GM23338 (cell line): ENCODE data around the gene ZNF549. TPM values are rescaled to one million over a fixed set of nuclear protein-coding genes. Genes with fewer than 3 reads are reported as not detected.

Experiments used
- ATAC-seq: fragments of 200-7000 bp; cut with Tn5 transposase; 3 replicates; pipeline ENCODE4 v1.9.1; 2020
- DNase-seq: peaks from one replicate; pipeline ENCODE4 v3.0.0-alpha.2; 2015; ENCODE audit warnings: low spot score
- H2AFZ ChIP-seq: fragments of 200-600 bp; sonication (generic); 2 replicates; pipeline ENCODE4 v1.8.0; 2016; ENCODE audit warnings: antibody characterized with exemption, mild to moderate bottlenecking, moderate library complexity
- H3F3A ChIP-seq: fragments of 200-600 bp; sonication (generic); replicated peaks from 2 replicates; pipeline ENCODE4 v1.8.0; 2017; ENCODE audit warnings: antibody characterized with exemption, mixed run types, low read depth
- H3K27ac ChIP-seq: fragments of 200-600 bp; sonication (generic); 2 replicates; pipeline ENCODE4 v1.6.1; 2016; ENCODE audit warnings: low read depth
- H3K27me3 ChIP-seq: fragments of 200-600 bp; sonication (generic); 2 replicates; pipeline ENCODE4 v1.8.0; 2016; ENCODE audit warnings: mild to moderate bottlenecking, mixed run types, moderate library complexity; ENCODE audit not compliant: insufficient read depth
- H3K36me3 ChIP-seq: fragments of 200-600 bp; sonication (generic); 2 replicates; pipeline ENCODE4 v1.8.0; 2016; ENCODE audit warnings: mild to moderate bottlenecking; ENCODE audit not compliant: insufficient read depth
- H3K4me1 ChIP-seq: fragments of 200-600 bp; sonication (generic); 2 replicates; pipeline ENCODE4 v1.8.0; 2016; ENCODE audit warnings: mild to moderate bottlenecking, moderate library complexity; ENCODE audit not compliant: insufficient read depth
- H3K4me2 ChIP-seq: fragments of 200-600 bp; sonication (generic); 2 replicates; pipeline ENCODE4 v1.7.1; 2017; ENCODE audit warnings: mixed run types
- H3K4me3 ChIP-seq: fragments of 200-600 bp; sonication (generic); 2 replicates; pipeline ENCODE4 v1.6.1; 2016; ENCODE audit warnings: mixed run types
- H3K79me2 ChIP-seq: fragments of 200-600 bp; sonication (generic); replicated peaks from 2 replicates; pipeline ENCODE4 v1.8.0; 2017; ENCODE audit warnings: mild to moderate bottlenecking; ENCODE audit not compliant: insufficient read depth
- H3K9me2 ChIP-seq: fragments of 200-600 bp; sonication (generic); 2 replicates; pipeline ENCODE4 v1.8.0; 2017; ENCODE audit not compliant: insufficient read depth
- H4K20me1 ChIP-seq: fragments of 200-600 bp; sonication (generic); replicated peaks from 2 replicates; pipeline ENCODE4 v1.8.0; 2017; ENCODE audit warnings: mild to moderate bottlenecking; ENCODE audit not compliant: insufficient read depth
- H3K27ac Mint-ChIP-seq: 2 replicates; pipeline ENCODE4 v1.8.0; 2020; ENCODE audit warnings: inconsistent platforms, mild to moderate bottlenecking, moderate library complexity, mixed read lengths
- H3K27me3 Mint-ChIP-seq: 3 replicates; pipeline ENCODE4 v1.8.0; 2022; ENCODE audit warnings: low read depth, mild to moderate bottlenecking, moderate library complexity, mixed read lengths, inconsistent platforms; ENCODE audit not compliant: insufficient read depth, poor library complexity
- H3K36me3 Mint-ChIP-seq: 3 replicates; pipeline ENCODE4 v1.8.0; 2021; ENCODE audit warnings: low read depth, mild to moderate bottlenecking, inconsistent platforms, moderate library complexity, mixed read lengths
- H3K4me1 Mint-ChIP-seq: 3 replicates; pipeline ENCODE4 v1.8.0; 2020; ENCODE audit warnings: mild to moderate bottlenecking, inconsistent platforms, mixed read lengths
- H3K4me3 Mint-ChIP-seq: 3 replicates; pipeline ENCODE4 v1.8.0; 2021; ENCODE audit warnings: moderate library complexity, mild to moderate bottlenecking, inconsistent platforms, mixed read lengths
- H3K9me3 Mint-ChIP-seq: 3 replicates; pipeline ENCODE4 v1.8.0; 2020; ENCODE audit warnings: moderate library complexity, mild to moderate bottlenecking, inconsistent platforms, mixed read lengths
- CREB1 ChIP-seq: fragments of 250-450 bp; sonication (Bioruptor Pico); IDR thresholded peaks from 2 replicates; pipeline ENCODE4 v1.5.0; 2020; ENCODE audit warnings: low read depth, mild to moderate bottlenecking, moderate library complexity
- ETS1 ChIP-seq: IDR thresholded peaks from 2 replicates; pipeline ENCODE4 v1.6.1; 2016; ENCODE audit warnings: antibody characterized with exemption
- EZH2 ChIP-seq: fragments of 200-600 bp; sonication (generic); IDR thresholded peaks from one replicate; pipeline ENCODE4 v1.8.0; 2017; ENCODE audit warnings: antibody characterized with exemption, mild to moderate bottlenecking, low read depth; ENCODE audit not compliant: unreplicated experiment
- EZH2phosphoT487 ChIP-seq: fragments of 200-600 bp; sonication (generic); IDR thresholded peaks from one replicate; pipeline ENCODE4 v1.8.1; 2018; ENCODE audit warnings: antibody characterized with exemption; ENCODE audit not compliant: unreplicated experiment
- NANOG ChIP-seq: IDR thresholded peaks from 2 replicates; pipeline ENCODE4 v1.6.1; 2016; ENCODE audit warnings: antibody characterized with exemption, borderline replicate concordance
- POLR2AphosphoS5 ChIP-seq: IDR thresholded peaks from 2 replicates; pipeline ENCODE4 v1.6.1; 2016; ENCODE audit warnings: antibody characterized with exemption, low read depth
- REST ChIP-seq: IDR thresholded peaks from one replicate; pipeline ENCODE4 v1.6.1; 2018; ENCODE audit warnings: antibody characterized with exemption; ENCODE audit not compliant: unreplicated experiment
- ZNF114 ChIP-seq: fragments of 250-450 bp; sonication (Bioruptor Pico); IDR thresholded peaks from 2 replicates; pipeline ENCODE4 v1.5.0; 2020; ENCODE audit warnings: mild to moderate bottlenecking, moderate library complexity
- ZNF331 ChIP-seq: fragments of 250-450 bp; sonication (Bioruptor Pico); IDR thresholded peaks from 2 replicates; pipeline ENCODE4 v1.5.0; 2020; ENCODE audit warnings: low read depth, mild to moderate bottlenecking, moderate library complexity
- polyA plus RNA-seq: library from polyadenylated mRNA; unstranded; fragments of >200 nt; fragmentation: Nextera tagmentation; extraction: Ambion mirVana; gene quantifications from 2 replicates; pipeline ENCODE4 v1.2.1, GENCODE V29; 2016
- total RNA-seq: library from RNA; depleted of rRNA; stranded (reverse); fragments of >200 nt; shearing (Covaris generic); gene quantifications from 2 replicates; pipeline ENCODE4 v1.2.3, GENCODE V29; 2014

The ZNF549 gene
- total and polyA plus RNA-seq, 2 experiments from 2014 or later, result 4.3 to 11.6 TPM

- DNase-seq, result no peak
- Histone ChIP-seq H3K27me3 (no peaks in the 10 kb centered on the region), H2AFZ (no peak overlapping the region), H3K4me3 (no peak overlapping the region), H3K4me1 (no peaks in the 10 kb centered on the region), H3F3A (no peaks in the 10 kb centered on the region), H3K36me3 (peaks cover 15% of the 10 kb centered on the region), H3K27ac (no peak overlapping the region), H3K79me2 (peaks cover 20% of the 10 kb centered on the region), H3K9me2 (no peaks in the 10 kb centered on the region), H4K20me1 (no peaks in the 10 kb centered on the region), H3K4me2 (no peak overlapping the region)
- TF ChIP-seq REST (no peak), ZNF331 (CRISPR knock-in tag) (no peak), ZNF114 (no peak)
- Mint-ChIP-seq H3K9me3 (peaks cover 13% of the 10 kb centered on the region), H3K27ac (no peak overlapping the region), H3K36me3 (peaks cover 78% of the 10 kb centered on the region), H3K27me3 (peaks cover 1% of the 10 kb centered on the region), H3K4me1 (no peaks in the 10 kb centered on the region), H3K4me3 (no peak overlapping the region)
- no peak for ATAC-seq
These were observed 21.0 kb upstream of the ZNF549 start for GRCh38 chr19:57506163-57506562.

- Histone ChIP-seq H2AFZ (no peak overlapping the region), H3K4me3 (no peak overlapping the region), H3K27ac (no peak overlapping the region), H3K4me2 (no peak overlapping the region), H3K9me2 (no peaks in the 10 kb centered on the region), H4K20me1 (no peaks in the 10 kb centered on the region), H3K4me1 (no peaks in the 10 kb centered on the region), H3K27me3 (no peaks in the 10 kb centered on the region), H3F3A (no peaks in the 10 kb centered on the region), H3K36me3 (peaks cover 8% of the 10 kb centered on the region), H3K79me2 (no peaks in the 10 kb centered on the region)
- H3K4me3 Mint-ChIP-seq, result no peak overlapping the region
- H3K36me3 Mint-ChIP-seq, result peaks cover 84% of the 10 kb centered on the region
- DNase-seq (no peak), ATAC-seq (no peak)
- H3K27ac Mint-ChIP-seq, result no peak overlapping the region
- H3K4me1 Mint-ChIP-seq, result no peaks in the 10 kb centered on the region
- H3K27me3 Mint-ChIP-seq, result peaks cover 4% of the 10 kb centered on the region
- H3K9me3 Mint-ChIP-seq, result peaks cover 45% of the 10 kb centered on the region
- TF ChIP-seq ZNF331 (CRISPR knock-in tag), result no peak
- no peak for TF ChIP-seq CREB1 (CRISPR knock-in tag)
- TF ChIP-seq NANOG, result no peak
- TF ChIP-seq POLR2AphosphoS5, result no peak
- no peak for TF ChIP-seq EZH2phosphoT487
- TF ChIP-seq ZNF114, result no peak
- no peak for TF ChIP-seq ETS1
- TF ChIP-seq REST, result no peak
- TF ChIP-seq EZH2, result no peak
These were observed 15.7 kb upstream of the ZNF549 start for GRCh38 chr19:57511484-57511883.
